A204.1 (cell line): ENCODE data around the gene TMEM165.
"Not testable (repeated sequence)": the region's sequence is repeated elsewhere in the genome, so short reads cannot be mapped to it uniquely, and the experiment has no call there.

Experiments
- FAIRE-seq: peaks from 2 replicates; lab custom pipeline; 2012; peaks lifted over from hg19 to GRCh38; lab: Jason Lieb, UNC

TMEM165 gene

DNA sequence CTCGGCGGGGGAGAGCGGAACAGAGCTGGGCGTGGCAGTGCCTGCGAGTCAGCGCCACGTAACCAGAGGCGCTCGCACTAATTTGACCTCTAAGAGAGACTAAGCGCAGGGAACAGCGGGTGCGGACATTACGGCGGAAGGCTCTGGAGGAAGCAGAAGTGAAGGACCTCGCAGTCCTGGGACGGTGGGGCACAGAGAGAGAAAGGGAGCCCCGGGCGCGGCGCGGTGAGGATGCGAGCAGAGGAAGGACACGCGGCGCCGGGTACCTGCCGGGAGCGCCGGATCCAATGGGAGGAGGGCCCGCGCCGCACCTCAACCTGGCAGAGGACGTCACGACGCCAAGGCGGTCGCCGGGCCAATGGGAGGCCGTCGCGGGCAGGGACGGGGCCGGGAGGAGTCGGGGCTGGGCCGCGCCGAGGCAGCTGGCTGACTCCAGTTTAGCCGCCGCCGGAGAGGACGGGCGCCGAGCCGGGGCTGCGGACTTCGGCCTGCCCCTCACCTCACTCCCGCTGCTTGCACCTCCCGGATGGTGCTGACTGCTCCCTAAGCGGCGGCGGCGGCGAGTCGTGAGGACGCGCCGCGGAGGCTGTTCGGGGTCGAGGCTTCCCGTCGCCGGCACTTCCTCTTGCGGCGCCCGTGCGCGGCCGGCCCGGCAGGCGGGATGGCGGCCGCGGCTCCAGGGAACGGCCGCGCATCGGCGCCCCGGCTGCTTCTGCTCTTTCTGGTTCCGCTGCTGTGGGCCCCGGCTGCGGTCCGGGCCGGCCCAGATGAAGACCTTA, at the start of gene TMEM165:
TMEM165 (plus strand) TSS at position 429 of the 779 bp plus-strand sequence; CDS start at position 662, 233 bp downstream.
- no peak for FAIRE-seq

DNA sequence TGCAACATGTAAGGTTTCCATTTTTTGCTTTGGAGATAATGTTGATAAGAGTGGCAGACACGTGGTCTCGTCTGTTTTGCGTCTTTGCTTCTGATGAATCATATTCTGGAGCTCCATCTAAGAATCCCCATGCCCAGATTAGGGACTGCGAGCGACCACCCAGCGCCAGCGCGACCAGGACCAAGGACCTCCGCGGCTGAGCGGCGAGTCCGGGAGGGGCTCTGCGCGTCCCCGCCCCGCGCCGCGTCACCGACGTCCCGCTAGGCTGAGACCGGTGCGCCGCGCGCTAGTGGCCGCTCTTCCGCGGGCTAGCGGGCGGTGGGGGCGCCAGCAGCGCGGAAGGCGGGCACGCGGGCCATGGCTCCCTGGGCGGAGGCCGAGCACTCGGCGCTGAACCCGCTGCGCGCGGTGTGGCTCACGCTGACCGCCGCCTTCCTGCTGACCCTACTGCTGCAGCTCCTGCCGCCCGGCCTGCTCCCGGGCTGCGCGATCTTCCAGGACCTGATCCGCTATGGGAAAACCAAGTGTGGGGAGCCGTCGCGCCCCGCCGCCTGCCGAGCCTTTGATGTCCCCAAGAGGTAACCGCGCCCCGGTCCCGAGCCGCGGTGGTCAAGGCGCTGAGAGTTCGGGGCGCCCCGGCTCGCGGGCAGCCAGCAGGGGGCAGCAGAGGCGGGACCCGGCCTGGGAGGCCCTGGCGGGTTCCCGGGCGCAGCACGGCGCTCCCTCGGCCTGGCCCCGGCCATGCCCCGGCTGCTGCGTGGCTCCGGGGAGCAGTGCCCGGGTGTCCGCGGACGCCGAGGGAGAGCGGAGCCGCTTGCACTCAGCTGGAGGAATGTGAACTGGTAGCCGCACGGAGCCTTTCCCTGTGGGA, 49.5 kb upstream of the TMEM165 start, which contains the start of gene SRD5A3:
SRD5A3 (plus strand) TSS at position 263 of the 871 bp plus-strand sequence; CDS start at position 358, 95 bp downstream.
- FAIRE-seq: no peak

DNA sequence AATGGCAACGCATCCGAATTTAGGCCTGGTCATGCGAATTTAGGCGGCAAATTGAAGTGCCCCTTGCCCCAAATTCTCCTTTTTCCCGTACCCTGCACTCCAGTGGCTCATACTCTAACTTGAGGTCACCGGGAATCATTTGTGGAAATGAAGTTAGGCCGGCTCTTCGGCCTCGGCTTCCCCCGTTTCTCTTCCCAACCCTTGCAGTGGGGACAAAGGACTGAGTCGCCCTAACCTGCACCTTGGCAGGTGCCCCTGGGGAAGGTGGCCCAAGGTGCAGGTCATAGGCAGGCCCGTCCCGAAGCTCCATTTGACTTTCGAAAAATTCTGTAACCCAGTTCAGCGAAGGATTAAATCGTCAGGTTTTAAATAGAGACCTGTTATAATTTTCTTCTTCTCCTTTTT, 48.9 kb upstream of the TMEM165 start:
- FAIRE-seq: no peak

GRCh38 chr4:55347610-55348228, 48.0 kb upstream of the TMEM165 start:
- no peak for FAIRE-seq

- no peak for FAIRE-seq
Measured at GRCh38 chr4:55348466-55348865, 47.3 kb upstream of the TMEM165 start.

- not testable (repeated sequence) for FAIRE-seq
Measured at GRCh38 chr4:55350870-55351269, 44.9 kb upstream of the TMEM165 start.

GRCh38 chr4:55351824-55352223, 43.9 kb upstream of the TMEM165 start:
- no peak for FAIRE-seq

DNA sequence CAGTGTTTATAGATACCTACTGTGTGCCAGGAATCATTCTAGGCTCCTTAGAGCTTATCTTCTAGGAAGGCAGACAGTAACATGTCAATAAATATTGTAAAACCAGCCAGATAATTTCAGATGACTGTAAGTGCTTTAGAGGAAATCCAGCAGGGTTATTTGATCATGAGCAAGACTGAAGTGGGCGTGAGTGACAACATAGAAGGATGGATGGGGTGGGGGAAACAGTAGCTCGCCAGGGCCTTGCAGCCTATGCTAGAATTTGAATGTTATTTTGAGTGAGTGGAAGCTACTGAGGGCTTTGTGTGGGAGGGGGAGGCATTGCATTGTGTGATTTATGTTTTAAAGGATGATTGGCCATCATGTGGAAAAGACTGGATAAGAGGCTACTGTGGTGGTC, 43.0 kb upstream of the TMEM165 start:
- no peak for FAIRE-seq

DNA sequence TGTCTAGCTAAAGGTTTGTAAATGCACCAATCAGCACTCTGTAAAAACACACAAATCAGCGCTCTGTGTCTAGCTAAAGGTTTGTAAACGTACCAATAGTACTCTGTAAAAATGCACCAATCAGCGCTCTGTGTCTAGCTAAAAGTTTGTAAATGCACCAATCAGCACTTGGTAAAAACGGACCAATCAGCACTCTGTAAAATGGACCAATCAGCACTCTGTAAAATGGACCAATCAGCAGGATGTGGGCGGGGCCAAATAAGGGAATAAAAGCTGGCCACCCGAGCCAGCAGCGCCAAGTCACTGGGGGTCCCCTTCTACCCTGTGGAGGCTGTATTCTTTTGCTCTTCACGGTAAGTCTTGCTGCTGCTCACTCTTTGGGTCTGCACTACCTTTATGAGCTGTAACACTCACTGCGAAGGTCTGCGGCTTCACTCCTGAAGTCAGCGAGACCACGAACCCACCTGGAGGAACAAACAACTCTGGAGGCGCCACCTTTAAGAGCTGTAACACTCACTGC, 42.5 kb upstream of the TMEM165 start:
- not testable (repeated sequence) for FAIRE-seq

DNA sequence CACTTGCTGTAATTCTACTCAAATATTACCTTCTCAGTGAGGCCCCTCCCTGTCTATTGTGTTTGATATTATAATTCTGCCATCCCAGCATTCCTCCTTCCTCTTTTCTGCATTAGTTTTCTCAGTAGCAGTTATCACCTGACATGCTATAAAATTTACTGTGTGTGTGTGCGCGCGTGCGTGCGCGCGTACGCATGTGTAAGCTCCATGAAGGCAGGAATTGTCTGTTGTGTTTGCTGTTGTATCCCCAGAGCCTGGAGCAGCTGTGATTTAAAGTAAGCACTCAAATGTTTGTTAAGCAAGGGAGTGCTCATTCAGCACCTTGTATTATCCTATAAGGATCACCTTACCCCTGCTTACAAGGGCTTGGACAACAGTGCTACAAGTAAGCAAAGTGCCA, 41.1 kb upstream of the TMEM165 start:
- FAIRE-seq: no peak

DNA sequence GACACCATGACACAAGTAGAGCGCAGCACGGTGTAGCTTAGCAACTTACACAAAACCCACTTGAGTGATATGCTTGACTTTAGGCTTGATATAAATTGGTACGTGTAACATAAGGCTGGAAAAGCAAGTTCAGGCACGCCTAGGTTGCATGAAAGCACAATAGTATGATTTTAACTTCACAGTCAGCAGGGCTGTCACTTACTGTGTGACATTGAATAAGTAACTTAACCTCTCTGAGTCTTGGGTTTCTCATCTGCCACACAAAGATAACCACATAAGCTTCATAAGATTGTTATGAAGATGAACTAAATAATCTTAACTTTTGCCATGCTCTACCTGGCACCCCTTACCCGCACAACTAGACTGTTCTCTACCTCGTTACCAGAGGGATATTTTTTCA, 40.2 kb upstream of the TMEM165 start:
- FAIRE-seq: no peak

DNA sequence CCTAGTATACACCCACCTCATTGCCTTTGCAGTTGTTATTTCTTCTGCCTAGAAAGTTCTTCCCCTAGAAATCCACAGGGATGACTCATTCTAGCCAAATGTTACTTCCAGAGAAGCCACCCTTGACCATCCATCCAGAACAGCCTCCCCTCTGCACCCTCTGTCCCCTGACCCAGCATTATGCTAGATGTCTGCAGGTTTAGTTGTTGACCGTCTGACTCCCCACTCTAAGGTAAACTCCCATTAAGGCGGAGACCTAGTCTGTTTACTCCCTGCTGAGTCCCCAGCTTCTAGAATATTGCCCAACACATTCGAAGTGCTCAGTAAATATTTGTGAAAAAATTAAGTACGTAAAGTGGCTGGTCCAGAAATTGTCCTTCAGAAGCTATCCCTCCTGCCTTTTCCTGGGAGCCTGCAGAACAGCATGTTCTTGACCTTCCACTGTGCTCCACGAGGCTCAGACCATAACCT, 38.7 kb upstream of the TMEM165 start:
- FAIRE-seq: no peak

DNA sequence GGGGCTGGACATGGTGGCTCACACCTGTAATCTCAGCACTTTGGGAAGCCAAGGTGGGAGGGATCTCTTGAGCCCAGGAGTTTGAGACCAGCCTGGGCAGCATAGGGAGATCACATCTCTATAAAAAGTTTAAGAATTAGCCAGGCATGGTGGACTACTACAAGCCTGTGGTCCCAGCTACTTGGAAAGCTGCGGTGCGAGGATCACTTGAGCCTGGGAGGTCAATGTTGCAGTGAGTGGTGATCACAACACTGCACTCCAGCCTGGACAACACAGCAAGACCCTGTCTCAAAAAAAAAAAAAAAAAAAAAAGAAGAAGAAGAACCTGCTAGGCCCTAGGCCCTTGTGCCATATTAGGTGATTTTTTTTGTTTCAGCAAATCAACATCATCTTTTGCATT, 37.5 kb upstream of the TMEM165 start:
- no peak for FAIRE-seq

- FAIRE-seq: no peak
Measured at GRCh38 chr4:55358668-55359067, 37.1 kb upstream of the TMEM165 start.

DNA sequence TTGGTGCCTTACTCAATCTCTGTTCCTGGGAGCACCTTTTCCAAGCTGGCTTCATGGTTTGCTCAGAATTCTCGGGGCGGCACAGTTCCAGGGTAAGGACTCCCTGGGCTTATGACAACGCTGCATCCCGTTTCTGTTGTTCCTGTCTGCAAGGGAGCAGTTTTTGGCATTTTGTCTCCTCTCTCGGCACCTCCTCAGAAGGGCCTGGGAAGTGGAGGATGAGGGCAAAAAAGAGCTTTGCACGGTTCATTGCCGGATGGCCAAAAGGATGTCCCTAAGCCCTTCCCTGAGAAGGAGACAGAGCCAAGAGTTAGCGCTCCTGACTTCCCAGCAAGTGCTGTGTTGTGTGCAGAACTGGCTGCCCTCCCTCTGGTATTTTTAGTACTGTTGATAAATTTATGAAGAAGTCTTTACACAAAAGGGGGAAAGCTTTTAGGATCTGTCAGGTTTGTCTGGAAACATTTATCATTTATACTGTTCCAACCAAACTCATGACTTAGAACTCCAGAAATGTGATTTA, 36.3 kb upstream of the TMEM165 start:
- FAIRE-seq: no peak

- FAIRE-seq: not testable (repeated sequence)
Measured at GRCh38 chr4:55362938-55363337, 32.8 kb upstream of the TMEM165 start.

DNA sequence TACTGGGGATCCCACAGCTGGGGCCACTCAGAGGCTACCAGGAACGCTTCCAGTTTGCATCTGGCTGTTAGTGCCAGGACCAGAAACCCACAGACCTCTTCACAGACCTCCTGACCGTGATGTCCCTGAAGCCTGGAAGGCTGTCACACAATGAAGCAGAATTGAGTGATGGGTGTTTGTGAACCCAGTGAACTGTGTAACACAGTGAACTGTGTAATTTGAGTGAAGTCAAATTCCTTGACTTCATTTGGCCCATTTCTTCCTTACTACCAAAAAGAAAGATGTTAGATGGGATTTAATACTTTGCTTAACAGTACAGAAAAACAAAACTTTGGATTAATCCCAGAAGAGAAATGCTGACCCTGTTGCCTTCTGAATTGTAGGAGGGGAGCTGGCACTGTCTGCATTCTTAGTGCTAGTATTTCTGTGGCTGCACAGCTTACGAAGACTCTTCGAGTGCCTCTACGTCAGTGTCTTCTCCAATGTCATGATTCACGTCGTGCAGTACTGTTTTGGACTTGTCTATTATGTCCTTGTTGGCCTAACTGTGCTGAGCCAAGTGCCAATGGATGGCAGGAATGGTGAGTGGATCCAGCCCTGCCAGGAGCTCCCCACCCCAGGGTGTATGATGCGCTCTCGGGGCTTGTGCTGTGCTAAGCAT, 31.9 kb upstream of the TMEM165 start:
- FAIRE-seq: no peak

GRCh38 chr4:55364691-55365344, 30.9 kb upstream of the TMEM165 start:
- no peak for FAIRE-seq

GRCh38 chr4:55365345-55365728, 30.4 kb upstream of the TMEM165 start:
- FAIRE-seq: no peak

- no peak for FAIRE-seq
Measured at GRCh38 chr4:55366621-55367020, 29.1 kb upstream of the TMEM165 start.

DNA sequence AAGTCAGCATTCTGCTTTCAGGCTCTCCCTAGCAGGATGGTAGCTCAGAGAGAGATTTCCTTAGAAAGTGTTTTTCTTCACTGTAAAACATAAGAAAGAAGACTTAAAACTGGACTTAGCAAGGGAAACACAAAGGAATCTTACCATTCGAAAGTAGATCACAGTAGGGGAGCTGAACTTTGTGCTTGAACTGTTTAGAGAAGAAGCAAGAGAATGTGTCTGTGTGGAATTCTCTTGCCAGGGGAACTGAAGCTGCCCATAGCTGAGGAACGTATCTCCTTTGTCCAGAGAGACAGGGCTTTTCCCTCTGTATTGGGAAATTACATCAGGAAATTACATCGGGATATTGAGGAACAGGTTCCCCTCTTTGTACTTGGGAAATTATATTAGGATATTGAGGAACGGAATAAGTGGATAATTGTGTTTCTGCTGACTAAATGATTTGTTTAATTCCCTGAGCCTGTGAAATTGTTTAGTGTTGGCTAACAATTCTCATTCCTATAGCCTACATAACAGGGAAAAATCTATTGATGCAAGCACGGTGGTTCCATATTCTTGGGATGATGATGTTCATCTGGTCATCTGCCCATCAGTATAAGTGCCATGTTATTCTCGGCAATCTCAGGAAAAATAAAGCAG, 28.6 kb upstream of the TMEM165 start:
- FAIRE-seq: no peak
